ENCODE measurements around the gene IFI16. TPM values are rescaled to one million over a fixed set of nuclear protein-coding genes. Genes with fewer than 3 reads are reported as not detected.
"Not testable (repeated sequence)": the region's sequence is repeated elsewhere in the genome, so short reads cannot be mapped to it uniquely, and the experiment has no call there.

The IFI16 gene
- total RNA-seq, 1 donor from 2014 or later: 100 TPM

- ATAC-seq: no peak
These were observed 90.9 kb downstream of the IFI16 start for GRCh38 chr1:159100589-159100988.

- ATAC-seq: not testable (repeated sequence)
These were observed 93.3 kb downstream of the IFI16 start for GRCh38 chr1:159103021-159103420.

Other genes starting within 250 kb of the IFI16 start
- gene OR6N1, start 237.7 kb upstream of the IFI16 start, total RNA-seq: not detected
- not detected for gene OR6N2, start 228.7 kb upstream of the IFI16 start, total RNA-seq
- gene MNDA, start 178.6 kb upstream of the IFI16 start, total RNA-seq: 0.52 TPM
- gene PYHIN1, start 78.4 kb upstream of the IFI16 start, total RNA-seq: 0.44 TPM
- gene AIM2, start 66.9 kb downstream of the IFI16 start, total RNA-seq: 0.52 TPM
- gene CADM3, start 161.7 kb downstream of the IFI16 start, total RNA-seq: 0.48 TPM
- gene ACKR1, start 195.0 kb downstream of the IFI16 start, total RNA-seq: 17.6 TPM

Data from esophagus mucosa (tissue), 1 donor.